ENCODE measurements around the gene GNG4. TPM values are rescaled to one million over a fixed set of nuclear protein-coding genes. Genes with fewer than 3 reads are reported as not detected.

Gene GNG4
- total and polyA plus RNA-seq, 9 of the 15 experiments (the other 6 are each of a cell fraction or from before 2014, with no cell fraction given), result 0.06 to 0.58 (median 0.08) TPM; not detected in 4

DNA sequence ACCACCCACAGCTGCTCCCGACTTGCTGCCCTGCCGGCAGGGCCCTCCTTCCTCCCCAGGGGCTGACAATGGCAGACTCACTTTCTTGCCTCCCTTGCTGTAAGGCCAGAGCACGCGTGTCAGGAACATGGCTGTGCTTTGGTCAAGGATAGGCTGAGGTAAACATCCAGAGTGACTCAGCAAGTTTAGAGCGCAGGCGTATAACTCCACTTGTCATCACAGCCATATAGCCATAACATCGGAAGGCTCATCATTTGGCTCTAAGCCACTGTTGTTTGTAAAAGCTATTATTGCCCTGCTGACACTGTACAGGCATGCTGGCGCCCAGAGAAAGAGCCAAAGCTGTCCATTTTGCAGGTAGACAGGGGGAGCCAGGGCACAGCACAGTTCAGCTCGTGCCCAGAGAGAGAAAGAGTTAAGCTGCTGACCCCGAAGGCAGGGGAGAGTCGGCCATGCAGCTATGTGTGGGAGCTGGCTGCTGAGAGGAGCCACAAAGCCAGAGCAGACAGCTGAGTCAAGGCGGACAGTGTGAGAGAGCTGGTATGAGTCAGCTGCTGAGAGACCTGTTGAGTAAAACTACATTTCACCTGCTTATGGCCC is 60.6 kb downstream of the GNG4 start (continued):
- TF ChIP-seq, protein P1, sequence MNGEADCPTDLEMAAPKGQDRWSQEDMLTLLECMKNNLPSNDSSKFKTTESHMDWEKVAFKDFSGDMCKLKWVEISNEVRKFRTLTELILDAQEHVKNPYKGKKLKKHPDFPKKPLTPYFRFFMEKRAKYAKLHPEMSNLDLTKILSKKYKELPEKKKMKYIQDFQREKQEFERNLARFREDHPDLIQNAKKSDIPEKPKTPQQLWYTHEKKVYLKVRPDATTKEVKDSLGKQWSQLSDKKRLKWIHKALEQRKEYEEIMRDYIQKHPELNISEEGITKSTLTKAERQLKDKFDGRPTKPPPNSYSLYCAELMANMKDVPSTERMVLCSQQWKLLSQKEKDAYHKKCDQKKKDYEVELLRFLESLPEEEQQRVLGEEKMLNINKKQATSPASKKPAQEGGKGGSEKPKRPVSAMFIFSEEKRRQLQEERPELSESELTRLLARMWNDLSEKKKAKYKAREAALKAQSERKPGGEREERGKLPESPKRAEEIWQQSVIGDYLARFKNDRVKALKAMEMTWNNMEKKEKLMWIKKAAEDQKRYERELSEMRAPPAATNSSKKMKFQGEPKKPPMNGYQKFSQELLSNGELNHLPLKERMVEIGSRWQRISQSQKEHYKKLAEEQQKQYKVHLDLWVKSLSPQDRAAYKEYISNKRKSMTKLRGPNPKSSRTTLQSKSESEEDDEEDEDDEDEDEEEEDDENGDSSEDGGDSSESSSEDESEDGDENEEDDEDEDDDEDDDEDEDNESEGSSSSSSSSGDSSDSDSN (IDR thresholded peaks at IDR 0.05; ENCODE audit: borderline replicate concordance in 1 of 2, low read depth in 2 of 2, low read length in 2 of 2), result no peak
- TF ChIP-seq FOXA3 (CRISPR knock-in tag; conservative IDR thresholded peaks at IDR 0.05 in 1 of 2, IDR thresholded peaks at IDR 0.05 in 1 of 2) (peak; percentile 24 to 74; a peak in 1 of 4 replicates), MAZ (CRISPR knock-in tag; conservative IDR thresholded peaks at IDR 0.05 in 1 of 2, IDR thresholded peaks at IDR 0.05 in 1 of 2) (peak in 1 of 2 experiments; percentile 98; a peak in 3 of 4 replicates), ELF2 (CRISPR knock-in tag; IDR thresholded peaks at IDR 0.05) (no peak), ZNF79 (CRISPR knock-in tag; IDR thresholded peaks at IDR 0.05; ENCODE audit: low read depth) (peak; percentile 95), MAFF (IDR thresholded peaks at IDR 0.05; ENCODE audit: low read length) (peak; percentile 83), POU5F1 (IDR thresholded peaks at IDR 0.05; ENCODE audit: borderline replicate concordance, low read depth, low read length, partially characterized antibody) (no peak), MCM2 (IDR thresholded peaks at IDR 0.05; ENCODE audit: low read depth) (no peak), ESRRA (IDR thresholded peaks at IDR 0.05; ENCODE audit: borderline replicate concordance, low read depth) (no peak), EGR1 (conservative IDR thresholded peaks at IDR 0.05) (0 out of 2 replicates have a peak, but pooled peaks have one; percentile 5), PTBP1 (IDR thresholded peaks at IDR 0.05; ENCODE audit: low read depth, low read length) (no peak), KDM4B (IDR thresholded peaks at IDR 0.05; ENCODE audit: borderline replicate concordance in 2 of 2, low read depth in 1 of 2) (0 out of 4 replicates have a peak, but pooled peaks of 1 of the 2 experiments have one; percentile 32), NR2C2 (CRISPR knock-in tag; IDR thresholded peaks at IDR 0.05) (no peak), NR2C2 (tag; IDR thresholded peaks at IDR 0.05) (peak; percentile 90), GATAD2B (IDR thresholded peaks at IDR 0.05; ENCODE audit: borderline replicate concordance) (no peak), TEAD4 (IDR thresholded peaks at IDR 0.05; ENCODE audit: low read length) (no peak), TEAD4 (CRISPR knock-in tag; IDR thresholded peaks at IDR 0.05; ENCODE audit: borderline replicate concordance) (no peak), GTF2E2 (tag; IDR thresholded peaks at IDR 0.05) (no peak), NR2C1 (IDR thresholded peaks at IDR 0.05) (no peak), NR2C1 (tag; IDR thresholded peaks at IDR 0.05) (peak; percentile 93), NUFIP1 (IDR thresholded peaks at IDR 0.05; ENCODE audit: partially characterized antibody) (peak; percentile 93), GABPA (tag; conservative IDR thresholded peaks at IDR 0.05; ENCODE audit: low read depth) (0 out of 2 replicates have a peak, but pooled peaks have one; percentile 58), ZNF140 (CRISPR knock-in tag; IDR thresholded peaks at IDR 0.05) (no peak), RNF2 (IDR thresholded peaks at IDR 0.05) (no peak), DPF2 (IDR thresholded peaks at IDR 0.05) (0 out of 2 replicates have a peak, but pooled peaks have one; percentile 64), ZNF507 (tag; conservative IDR thresholded peaks at IDR 0.05) (no peak)
- TF ChIP-seq, protein P2, sequence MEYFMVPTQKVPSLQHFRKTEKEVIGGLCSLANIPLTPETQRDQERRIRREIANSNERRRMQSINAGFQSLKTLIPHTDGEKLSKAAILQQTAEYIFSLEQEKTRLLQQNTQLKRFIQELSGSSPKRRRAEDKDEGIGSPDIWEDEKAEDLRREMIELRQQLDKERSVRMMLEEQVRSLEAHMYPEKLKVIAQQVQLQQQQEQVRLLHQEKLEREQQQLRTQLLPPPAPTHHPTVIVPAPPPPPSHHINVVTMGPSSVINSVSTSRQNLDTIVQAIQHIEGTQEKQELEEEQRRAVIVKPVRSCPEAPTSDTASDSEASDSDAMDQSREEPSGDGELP (CRISPR knock-in tag; IDR thresholded peaks at IDR 0.05; ENCODE audit: borderline replicate concordance), result peak; percentile 68; the same call in 1 of the 2 replicates
- TF ChIP-seq, protein P3, sequence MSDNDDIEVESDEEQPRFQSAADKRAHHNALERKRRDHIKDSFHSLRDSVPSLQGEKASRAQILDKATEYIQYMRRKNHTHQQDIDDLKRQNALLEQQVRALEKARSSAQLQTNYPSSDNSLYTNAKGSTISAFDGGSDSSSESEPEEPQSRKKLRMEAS (CRISPR knock-in tag; IDR thresholded peaks at IDR 0.05), result peak; percentile 74

Measured in K562 (cell line).